CD4-positive, alpha-beta T cell treated with Interleukin-6 for 4 hours (primary cell): Measurements from ENCODE around the gene CKAP5.
"Not testable (repeated sequence)": the region's sequence is repeated elsewhere in the genome, so short reads cannot be mapped to it uniquely, and the experiment has no call there.

Experiments used
- DNase-seq: peaks from one replicate; pipeline ENCODE4 v3.0.0-alpha.2; 2020; ENCODE audit warnings: mixed read lengths

The CKAP5 gene

DNA sequence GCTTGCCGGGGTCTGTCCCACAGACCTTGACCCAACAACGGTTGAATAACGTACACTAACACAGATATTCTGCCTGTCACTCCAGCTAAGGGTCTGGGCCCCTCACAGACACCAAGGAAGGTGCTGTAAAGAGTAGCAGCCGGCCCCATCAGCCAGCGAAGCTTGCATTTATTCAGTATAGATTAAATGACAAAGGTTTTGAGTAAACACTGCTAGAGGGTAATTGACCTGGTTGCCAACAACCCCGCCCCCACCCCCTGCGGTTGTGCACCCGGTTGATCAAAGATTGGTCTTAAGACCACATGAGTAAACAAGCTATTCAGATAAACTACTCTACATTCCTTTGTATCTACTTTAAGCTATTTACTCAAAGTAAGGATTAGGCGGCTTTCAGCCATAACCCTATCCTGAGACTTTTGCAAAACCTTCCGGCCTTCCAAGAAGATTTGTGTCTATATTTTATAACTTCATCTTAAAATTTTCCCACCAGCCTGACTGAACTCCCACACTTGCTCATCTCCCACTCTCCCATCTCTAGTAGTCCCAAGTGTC, 4.8 kb upstream of the CKAP5 start:
- no peak for DNase-seq

DNA sequence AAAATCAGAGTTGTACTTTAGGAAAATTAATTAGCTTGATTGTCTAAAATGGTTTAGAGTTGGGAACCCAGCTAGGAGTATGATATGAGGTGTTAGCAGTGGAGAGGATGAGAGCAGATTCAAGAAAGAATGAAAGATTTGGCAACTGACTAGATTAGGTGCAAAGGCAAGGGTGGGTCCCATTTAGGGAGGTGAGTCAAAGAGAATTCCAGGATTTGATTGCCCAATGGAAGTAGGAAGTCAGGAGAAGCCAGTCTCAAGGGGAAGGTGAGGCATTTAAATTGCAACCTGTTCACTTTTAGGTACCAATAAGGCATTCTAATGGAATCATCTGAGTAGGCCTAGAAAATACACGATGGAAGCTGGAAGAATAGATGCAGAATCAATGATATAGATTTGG, 3.6 kb upstream of the CKAP5 start:
- no peak for DNase-seq

DNA sequence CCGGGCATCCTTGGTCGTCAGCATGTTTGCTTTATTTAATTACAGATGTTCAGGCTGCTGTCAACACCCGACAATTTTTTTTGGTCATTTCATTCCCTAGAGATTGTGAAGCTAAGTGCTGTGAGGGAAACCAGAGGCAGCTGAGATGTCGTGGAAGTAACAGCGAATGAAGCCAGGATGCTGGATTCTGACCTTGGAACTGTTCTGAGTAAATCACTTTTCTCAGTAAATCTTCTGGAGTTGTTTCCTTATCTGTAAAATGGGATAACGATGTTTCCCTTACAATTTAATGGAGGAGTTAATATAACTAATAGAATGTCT, 390 bp upstream of the CKAP5 start:
- no peak for DNase-seq

DNA sequence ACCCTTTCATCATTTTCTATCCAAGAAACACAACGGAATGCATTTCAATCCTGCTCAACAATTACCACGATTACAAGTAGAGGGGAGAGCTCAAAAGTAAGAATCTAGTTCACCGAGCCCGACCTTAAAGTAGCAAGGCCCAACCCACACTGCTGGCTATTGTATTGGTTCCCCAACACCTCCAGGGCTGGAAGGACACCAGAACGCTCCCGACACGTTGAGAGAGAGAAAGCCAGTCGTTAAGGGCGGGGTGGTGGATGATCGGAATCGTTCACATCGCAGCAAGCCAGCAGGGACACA, 690 bp downstream of the CKAP5 start:
- DNase-seq, result no peak

DNA sequence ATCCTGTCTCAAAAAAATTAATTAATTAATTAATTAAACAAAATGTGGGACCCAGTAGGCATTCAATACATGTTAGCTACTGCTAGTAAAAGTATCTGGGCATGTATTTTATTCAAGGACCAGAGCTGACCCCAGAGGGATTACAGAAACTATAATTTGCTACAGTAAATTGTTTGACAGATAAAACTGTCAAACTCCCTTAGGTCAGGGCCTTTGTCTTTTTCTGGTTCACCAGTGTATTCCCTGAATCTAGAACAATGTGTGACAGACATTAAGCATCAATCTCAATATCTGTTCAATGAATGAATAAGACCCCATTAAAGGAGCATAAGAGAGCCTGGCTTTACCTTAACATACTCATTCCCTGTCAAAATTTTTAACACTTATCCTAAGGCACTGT, 6.0 kb downstream of the CKAP5 start:
- no peak for DNase-seq

DNA sequence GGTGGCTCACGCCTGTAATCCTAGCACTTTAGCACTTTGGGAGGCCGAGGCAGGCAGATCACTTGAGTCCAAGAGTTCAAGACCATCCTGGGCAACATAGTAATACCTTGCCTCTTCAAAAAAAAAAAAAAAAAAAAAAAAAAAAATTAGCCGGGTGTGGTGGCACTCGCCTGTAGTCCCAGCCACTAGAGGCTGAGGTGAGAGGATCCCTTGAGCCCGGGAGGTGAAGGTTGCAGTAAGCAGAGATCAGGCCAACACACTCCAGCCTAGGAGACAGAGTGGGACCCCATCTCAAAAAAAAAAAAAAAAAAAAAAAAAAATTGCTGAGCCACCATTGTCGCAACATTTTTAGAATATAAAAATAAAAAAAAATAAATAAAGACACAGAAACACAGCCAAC, 7.6 kb downstream of the CKAP5 start:
- DNase-seq, result no peak

DNA sequence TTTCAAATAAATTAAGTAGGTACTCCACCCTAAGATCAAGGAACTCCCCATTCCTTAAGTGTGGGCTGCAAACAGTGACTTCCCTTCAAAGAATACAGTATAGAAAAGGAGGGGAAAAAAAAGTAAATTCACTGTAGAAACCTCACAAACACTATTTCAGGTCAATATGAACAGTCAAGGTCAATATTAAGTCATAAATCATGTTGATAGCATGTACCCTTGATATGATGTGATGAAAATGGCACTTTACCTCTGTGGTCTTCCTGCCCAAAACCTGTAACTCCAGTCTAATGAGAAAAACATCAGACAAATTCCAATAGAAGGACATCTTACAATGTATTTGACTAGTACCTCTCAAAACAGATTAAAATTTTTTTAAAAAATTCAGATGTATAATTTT, 8.2 kb downstream of the CKAP5 start:
- DNase-seq, result no peak

DNA sequence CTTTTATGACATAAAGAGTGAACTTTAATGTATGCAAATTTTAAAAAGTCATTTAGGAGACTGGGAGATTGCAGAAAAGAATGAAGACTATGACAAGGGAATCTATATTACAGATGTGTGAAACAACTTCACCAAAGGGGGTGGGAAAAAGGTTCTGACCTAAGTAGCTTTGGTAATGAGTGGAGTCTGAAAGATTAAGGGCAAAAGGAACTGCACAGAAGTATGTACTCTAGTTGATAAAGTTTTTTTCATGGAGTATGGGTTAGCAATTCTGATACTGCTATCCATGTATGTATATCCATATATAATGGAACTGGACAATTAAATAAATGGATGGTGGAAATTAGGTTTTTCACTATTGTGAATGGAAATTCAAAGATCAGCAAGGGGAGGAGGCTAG, 9.2 kb downstream of the CKAP5 start:
- DNase-seq, result no peak

DNA sequence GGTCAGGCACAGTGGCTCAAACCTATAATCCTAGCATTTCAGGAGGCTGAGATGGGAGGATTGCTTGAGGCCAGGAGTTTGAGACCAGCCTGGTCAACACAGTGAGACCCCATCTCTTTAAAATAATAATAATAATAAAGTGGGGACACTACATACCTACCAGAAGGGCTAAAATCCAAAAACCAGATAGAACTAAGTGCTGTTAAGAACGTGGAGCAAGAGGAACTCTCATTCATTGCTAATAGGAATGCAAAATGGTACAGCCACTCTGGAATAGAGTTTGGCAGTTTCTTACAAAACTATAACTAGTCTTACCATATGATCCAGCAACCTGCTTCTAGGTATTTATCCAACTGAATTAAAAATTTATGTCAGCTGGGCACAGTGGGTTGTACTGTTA, 9.6 kb downstream of the CKAP5 start:
- no peak for DNase-seq

DNA sequence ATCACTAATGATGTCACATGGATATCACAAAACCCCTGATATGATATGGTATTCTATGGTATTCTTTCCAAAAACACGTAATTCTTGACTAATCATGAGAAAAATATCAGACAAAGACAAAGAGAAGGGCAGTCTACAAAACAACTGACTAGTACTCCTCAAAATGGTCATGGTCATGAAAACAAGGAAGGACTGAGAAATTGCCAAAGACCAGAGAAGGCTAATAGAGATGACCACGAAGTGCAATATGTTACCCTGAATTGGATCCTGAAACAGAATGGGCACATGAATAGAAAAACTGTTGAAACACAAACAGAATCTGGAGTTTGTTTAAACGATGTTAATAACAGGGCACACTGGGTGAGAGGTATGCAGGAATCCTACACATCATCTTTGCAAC, 10.2 kb downstream of the CKAP5 start:
- no peak for DNase-seq

DNA sequence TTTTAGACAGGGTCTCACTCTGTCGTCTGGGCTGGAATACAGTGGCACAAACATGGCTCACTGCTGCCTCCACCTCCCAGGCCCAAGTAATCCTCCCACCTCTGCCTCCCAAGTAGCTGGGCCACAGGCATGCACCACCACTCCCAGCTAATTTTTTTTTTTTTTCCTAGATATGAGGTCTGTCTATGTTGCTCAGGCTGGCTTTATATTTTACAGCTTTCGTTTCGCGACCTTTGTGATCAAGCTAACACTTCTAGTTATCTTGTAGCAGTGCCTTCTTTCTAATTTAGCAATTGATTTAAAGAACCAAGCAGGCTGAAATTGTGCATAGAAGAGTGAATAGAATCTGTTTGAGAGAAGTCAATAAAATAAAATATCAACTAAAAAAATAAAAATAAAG, 11.3 kb downstream of the CKAP5 start:
- no peak for DNase-seq

DNA sequence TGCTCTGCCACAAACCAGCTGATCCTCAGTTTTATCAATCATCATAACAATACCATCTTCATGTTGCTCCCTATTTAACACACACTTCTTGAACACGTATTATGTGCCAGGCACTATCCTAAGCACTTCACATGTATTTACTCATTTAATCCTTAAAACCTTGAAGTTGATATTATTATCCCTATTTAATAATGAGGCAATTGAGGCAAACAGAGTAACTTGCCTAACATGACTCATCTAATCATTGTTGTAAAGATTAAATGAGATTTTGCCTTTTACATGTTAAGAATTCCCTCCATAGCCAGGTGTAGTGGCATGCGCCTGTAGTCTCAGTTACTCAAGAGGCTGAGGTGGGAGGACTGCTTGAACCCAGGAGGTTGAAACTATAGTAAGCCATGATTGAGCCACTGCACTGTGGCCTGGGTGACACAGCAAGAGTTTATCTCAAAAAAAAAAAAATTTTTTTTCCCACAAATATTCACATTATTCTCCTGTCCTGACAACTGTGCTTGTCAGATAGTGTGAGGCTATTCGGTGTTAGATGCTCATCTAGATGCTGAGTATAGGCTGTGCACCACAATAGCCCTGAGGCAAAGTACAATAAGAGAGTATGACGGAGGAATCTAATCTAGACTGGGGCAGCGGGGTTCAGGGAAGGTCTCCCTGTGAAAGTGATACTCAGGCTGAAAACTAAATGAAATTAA, 13.4 kb downstream of the CKAP5 start:
- DNase-seq, result no peak

DNA sequence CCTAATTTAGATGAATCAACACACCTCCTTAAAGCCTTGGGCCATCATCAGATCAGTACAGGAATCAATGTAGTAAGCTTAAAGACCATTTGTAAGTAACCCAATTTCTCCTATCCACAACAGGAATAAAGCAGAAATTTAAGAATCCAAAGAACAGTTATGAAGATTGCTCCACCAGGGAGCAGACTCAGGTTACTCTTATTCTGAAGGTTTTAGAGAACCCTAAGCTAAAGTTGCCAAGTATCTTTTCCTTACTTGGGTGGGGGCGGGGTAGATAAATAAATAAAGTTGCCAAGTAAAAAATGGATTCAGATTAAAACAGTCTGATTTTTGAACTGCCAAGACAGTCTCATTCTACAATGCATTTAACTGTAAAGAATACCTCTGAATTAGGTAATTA, 18.1 kb downstream of the CKAP5 start:
- DNase-seq, result no peak

DNA sequence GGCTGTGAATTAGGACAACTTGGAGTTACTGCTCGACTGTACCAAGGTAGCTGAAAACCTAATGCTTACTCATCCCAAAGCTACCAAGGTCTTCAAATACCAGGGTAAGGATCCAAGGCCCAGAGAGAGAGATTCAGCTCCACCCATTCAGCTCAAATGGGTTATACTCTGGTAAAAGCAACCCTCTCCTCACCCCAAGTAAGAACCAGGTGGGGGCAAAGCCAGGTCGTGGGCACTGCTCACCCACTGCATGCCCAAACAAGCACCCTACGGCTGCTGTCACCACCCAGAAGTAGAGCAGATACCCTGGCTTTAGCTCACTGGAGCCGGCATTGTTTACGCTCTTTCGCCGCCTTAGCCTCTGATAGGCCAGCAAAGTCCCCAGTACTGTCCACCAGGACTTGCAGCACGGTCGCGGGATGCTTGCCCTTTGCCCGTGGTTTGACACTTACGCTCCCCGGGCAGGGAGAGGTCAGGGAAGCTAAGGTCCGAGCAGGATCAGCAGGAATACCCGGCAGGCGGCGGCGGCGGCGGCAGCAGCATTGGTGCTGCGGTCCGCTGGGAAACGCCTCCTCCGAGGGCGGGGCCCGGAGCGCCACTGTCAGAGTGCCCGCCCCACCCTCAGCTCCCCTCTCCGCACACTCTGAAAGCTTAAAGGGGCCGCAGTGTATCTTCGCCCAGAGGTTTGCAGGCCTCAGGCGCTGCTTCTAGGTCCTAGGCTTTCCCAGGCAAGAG, 19.6 kb downstream of the CKAP5 start:
- DNase-seq, result peak; percentile 79

DNA sequence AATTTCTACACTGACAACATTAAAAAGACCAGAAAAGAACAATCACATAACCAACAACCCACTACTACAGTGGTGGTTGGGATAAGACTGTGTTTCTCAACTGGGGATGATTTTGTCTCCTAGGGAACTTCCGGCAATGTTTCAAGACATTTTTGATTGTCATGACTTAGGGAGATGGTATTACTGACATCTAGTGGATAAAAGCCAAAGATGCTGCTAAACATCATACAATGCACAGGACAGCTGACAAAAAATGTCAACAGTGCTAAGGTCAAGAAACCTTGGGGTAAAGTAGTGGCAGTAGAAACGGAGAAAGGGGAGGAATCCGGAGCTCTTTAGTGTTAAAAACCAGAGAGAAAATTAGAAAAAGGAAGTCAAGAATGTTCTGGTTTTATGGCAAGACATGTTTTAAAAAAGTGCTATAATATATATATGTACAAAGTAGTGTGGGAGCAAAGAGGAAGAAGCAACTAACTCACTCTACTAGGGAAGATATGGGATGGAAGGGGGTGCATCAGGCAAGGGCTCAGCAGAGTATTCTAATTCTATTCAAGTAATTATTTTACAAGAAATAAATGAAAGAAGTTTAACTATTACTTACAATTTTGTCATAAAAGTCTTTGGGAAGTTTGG, 37.2 kb downstream of the CKAP5 start:
- no peak for DNase-seq

DNA sequence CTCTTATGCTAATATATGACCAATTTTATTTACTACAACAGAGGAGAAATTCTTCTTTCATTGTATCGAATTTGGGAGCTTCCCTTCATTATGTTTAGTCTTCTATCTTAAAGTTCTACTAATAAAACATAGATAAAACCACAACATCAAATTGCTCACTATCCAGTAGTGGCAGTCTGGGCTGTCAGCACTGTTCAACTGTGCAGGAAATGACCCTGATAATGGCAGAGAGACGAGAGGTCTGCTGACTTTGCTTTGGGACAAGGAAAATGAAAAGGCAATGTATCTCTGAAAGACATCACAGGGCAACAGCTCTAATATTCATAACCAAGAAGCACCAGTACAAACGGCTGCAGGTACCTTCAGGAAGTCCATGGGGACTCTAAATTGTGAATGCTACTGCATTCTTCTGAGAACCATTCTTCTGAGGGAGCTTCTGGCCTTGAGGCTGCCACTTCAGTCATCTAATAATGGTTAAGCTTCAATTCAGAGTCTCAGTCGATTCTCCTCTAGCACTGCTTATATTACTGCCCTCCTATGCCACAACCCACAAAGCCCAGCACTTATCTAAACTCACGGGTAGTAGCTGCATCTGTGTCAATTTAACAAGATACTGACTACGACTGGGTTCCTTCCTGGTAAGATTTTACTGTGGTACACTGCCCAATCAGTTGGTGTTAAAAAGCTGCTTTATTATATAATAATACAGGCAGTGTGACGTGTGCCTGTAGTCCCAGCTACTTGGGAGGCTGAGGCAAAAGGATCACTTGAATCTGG, 44.2 kb downstream of the CKAP5 start:
- DNase-seq, result no peak

DNA sequence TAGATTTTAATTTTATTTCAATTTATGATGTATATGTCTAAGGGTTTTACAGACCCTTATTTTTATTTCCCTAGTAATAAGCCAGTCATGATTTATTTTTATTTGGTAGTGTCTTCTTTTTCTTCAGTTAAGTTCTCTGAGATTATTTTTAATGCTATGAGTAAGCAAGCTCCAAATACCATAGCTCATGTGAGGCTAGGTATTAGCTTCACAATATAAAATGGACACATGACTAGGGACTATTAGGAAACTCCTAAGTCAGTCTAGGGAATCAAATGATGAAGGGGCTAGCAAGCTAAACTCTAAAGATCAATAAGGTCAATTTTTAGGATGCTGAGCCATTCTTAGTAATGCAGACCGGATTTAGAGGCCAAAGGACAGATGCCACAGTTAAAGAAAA, 45.9 kb downstream of the CKAP5 start:
- no peak for DNase-seq

DNA sequence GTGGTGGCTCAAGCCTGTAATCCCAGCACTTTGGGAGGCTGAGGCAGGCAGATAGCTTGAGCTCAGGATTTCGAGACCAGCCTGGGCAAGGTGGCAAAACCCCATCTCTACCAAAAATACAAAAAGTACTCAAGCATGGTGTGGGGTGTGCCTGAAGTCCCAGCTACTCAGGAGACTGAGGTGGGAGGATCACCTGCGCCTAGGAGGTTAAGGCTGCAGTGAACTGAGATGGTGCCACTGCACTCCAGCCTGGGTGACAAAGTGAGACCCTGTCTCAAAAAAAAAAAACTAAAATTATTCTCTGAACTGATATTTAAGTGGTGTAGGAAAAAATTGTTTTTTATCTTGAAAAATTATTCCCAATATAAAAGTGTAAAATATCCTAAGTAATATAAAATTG, 46.4 kb downstream of the CKAP5 start:
- DNase-seq, result not testable (repeated sequence)

DNA sequence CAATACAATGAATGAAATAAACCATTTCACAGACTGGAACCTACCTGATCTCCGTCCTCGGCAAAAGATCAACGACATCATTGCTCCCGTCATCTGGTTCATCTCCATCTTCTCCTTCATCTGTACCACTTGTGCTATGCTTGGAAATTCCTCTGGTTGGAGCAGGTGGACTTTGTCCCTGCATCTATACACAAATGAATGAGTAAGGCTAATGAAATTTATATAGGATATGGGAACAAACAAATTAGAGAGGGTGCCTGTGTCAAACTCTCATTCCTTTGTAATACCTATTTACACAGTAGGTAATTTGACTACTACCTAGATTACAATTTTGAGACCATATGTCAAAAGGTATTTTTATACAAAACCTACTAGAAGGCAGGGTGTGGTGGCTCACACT, 67.7 kb downstream of the CKAP5 start:
- no peak for DNase-seq

DNA sequence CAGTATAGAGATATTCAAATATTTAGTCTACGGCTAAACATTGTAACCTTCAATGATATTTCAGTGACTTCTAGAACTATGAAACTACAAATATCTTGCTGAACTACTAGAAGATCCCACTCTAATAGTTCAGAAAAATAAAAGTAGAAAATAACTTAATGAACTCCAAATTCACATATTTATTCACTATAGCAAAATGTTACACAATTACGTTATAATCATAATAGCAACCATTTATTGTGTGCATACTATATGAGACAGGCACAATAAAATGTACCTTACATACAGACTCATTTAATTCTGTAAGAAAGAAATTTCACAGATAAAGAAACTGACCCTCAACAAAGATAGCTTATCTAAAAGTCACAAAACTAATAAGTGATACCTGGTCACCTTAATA, 69.2 kb downstream of the CKAP5 start:
- no peak for DNase-seq

DNA sequence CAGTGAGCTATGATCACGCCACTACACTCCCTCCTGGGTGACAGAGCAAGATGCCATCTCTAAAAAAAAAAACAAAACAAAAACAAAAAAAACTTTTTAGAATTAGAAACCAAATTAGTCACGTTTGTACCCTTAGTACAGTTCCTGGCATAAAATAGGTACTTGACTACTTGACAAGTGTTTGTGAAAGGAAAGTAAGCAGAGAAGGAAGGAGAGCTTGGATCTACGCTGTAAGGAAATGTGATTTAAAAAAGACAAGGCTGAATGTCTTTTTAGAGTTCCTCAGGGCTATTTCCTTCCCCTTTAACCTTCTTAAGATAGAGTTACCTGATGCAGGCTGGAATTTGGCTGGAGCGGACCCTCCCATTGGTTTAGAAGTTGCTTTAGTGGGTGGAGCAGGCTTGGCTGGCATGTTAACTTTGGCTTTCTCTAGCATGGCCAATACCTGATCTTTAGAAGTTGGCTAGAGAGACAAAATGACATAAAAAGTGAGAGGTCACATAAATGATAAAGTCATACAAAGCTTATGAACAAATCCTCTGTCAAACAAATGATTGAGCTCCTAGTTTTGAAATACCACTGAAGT, 76.4 kb downstream of the CKAP5 start:
- DNase-seq, result no peak

DNA sequence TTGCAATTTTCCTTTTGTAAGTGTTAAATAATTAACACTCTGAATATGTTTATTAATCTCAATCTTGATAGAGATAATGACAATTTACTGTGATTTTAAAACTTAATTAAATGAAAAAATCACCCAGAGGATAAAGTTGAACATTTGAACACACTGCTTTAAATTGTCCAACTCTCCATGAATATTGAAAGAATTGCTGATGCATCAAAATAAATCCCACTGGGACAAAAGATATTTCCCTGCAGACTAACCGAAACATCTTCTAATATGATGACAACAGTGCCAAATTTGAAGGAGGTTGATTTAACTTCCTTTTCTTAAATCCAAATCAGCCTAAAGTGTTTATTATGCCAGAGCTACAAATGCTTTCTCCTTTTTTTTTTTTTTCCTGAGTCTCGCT, 79.4 kb downstream of the CKAP5 start:
- no peak for DNase-seq

DNA sequence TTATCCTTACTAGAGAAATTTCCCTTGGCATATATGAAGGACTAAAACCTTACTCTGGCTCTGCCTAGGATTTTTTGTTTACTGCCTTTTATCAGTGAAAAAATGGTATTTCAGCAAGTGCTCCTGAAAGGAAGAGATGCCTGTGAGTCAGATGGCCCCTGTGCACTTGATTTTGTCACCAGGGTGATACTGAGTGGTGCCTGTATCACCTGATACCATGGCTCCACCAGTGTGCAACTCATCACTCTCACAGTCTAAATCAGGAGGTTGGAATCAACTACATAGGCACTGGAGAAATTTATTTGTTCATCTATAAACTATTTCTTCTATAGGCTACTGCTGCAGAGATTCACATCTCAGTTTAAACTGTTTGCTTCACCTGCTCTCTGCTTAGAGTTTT, 83.8 kb downstream of the CKAP5 start:
- DNase-seq, result no peak
